Glutamatergic neuron (in vitro differentiated cells): Measurements from ENCODE around the gene PAPPA2. TPM values are rescaled to one million over a fixed set of nuclear protein-coding genes. Genes with fewer than 3 reads are reported as not detected.

ENCODE experiments used
- DNase-seq: peaks from one replicate; pipeline ENCODE4 v3.0.0; 2022
- H3K27ac Mint-ChIP-seq: one replicate; pipeline ENCODE4 v1.8.0; 2020; ENCODE audit warnings: mild to moderate bottlenecking, mixed read lengths, inconsistent platforms; ENCODE audit not compliant: unreplicated experiment
- H3K27me3 Mint-ChIP-seq: one replicate; pipeline ENCODE4 v1.8.0; 2020; ENCODE audit warnings: mild to moderate bottlenecking, moderate library complexity, mixed read lengths, inconsistent platforms; ENCODE audit not compliant: unreplicated experiment
- H3K36me3 Mint-ChIP-seq: one replicate; pipeline ENCODE4 v1.8.0; 2020; ENCODE audit warnings: mild to moderate bottlenecking, mixed read lengths, inconsistent platforms; ENCODE audit not compliant: unreplicated experiment
- H3K4me1 Mint-ChIP-seq: one replicate; pipeline ENCODE4 v1.8.0; 2020; ENCODE audit warnings: mild to moderate bottlenecking, low read depth, mixed read lengths, inconsistent platforms; ENCODE audit not compliant: unreplicated experiment
- H3K4me3 Mint-ChIP-seq: one replicate; pipeline ENCODE4 v1.8.0; 2020; ENCODE audit warnings: mild to moderate bottlenecking, mixed read lengths, inconsistent platforms; ENCODE audit not compliant: unreplicated experiment
- H3K9me3 Mint-ChIP-seq: one replicate; pipeline ENCODE4 v1.8.0; 2020; ENCODE audit warnings: mild to moderate bottlenecking, moderate library complexity, mixed read lengths, inconsistent platforms; ENCODE audit not compliant: unreplicated experiment
- total RNA-seq: library from RNA; stranded (reverse); fragmentation: NEBNext Ultra II Directional; extraction: Animal tissue kit (Norgen Biotek cat#: 25700); gene quantifications from one replicate; pipeline ENCODE4 v1.2.1, GENCODE V29; 2021; ENCODE audit not compliant: unreplicated experiment
- TF ChIP-seq, protein P1 (sequence below): fragments of 200-600 bp; sonication (generic); IDR thresholded peaks from one replicate; pipeline ENCODE4 v1.5.0; 2021; ENCODE audit not compliant: partially characterized antibody, unreplicated experiment

Gene PAPPA2
- total RNA-seq, 1 donor from 2014 or later = 2.3 TPM

DNA sequence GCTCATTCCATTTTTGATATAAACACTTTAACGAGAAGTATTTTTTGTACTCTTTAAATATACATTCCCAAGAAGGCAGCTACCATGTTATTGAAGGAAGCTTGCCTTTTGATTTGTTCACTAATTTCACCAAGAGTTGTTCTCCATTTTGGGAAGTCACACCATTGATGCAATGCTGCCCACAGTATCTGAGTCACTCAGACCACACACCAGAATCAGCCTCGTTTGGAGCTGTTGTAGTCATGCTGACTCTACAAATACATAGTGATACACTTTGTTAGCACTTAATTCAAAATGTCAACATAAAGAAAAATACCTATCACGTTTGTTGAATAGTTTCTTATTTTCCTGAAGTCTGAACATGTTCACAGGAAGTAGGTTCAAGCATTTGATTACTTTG, 78.7 kb downstream of the PAPPA2 start:
- TF ChIP-seq, protein P1, sequence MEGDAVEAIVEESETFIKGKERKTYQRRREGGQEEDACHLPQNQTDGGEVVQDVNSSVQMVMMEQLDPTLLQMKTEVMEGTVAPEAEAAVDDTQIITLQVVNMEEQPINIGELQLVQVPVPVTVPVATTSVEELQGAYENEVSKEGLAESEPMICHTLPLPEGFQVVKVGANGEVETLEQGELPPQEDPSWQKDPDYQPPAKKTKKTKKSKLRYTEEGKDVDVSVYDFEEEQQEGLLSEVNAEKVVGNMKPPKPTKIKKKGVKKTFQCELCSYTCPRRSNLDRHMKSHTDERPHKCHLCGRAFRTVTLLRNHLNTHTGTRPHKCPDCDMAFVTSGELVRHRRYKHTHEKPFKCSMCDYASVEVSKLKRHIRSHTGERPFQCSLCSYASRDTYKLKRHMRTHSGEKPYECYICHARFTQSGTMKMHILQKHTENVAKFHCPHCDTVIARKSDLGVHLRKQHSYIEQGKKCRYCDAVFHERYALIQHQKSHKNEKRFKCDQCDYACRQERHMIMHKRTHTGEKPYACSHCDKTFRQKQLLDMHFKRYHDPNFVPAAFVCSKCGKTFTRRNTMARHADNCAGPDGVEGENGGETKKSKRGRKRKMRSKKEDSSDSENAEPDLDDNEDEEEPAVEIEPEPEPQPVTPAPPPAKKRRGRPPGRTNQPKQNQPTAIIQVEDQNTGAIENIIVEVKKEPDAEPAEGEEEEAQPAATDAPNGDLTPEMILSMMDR = no peak
- no peaks in the 10 kb centered on the region for H3K4me1 Mint-ChIP-seq

DNA sequence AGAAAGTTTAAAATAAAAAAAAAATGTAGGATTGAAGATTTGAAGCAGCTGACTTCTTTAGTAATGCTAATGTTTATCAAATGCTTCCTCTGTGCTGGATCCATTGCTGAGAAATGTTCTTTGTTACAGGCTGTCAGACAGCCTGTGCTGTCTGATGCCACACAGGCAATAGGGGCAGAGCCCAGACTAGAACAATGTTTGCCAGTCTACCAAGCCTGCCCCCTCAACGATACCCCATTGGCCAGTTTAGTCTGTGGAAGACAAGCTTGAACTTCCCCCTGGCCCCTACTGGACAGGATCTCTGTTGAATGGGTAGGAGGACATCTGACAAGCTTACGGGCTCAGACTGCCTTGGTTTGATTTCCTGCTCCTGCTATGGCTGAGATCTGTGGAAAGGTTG, 79.4 kb downstream of the PAPPA2 start:
- Mint-ChIP-seq H3K36me3 (no peaks in the 10 kb centered on the region), H3K27ac (no peak overlapping the region), H3K4me1 (no peaks in the 10 kb centered on the region), H3K4me3 (no peak overlapping the region), H3K9me3 (no peaks in the 10 kb centered on the region), H3K27me3 (peaks cover 2% of the 10 kb centered on the region)
- DNase-seq = no peak
- TF ChIP-seq, protein P1 = no peak

More for the DNA sequence above, 78.7 kb downstream of the PAPPA2 start:
- no peak for DNase-seq
- H3K27ac Mint-ChIP-seq = no peak overlapping the region
- no peaks in the 10 kb centered on the region for H3K9me3 Mint-ChIP-seq
- peaks cover 2% of the 10 kb centered on the region for H3K27me3 Mint-ChIP-seq
- H3K4me3 Mint-ChIP-seq = no peak overlapping the region
- no peaks in the 10 kb centered on the region for H3K36me3 Mint-ChIP-seq

DNA sequence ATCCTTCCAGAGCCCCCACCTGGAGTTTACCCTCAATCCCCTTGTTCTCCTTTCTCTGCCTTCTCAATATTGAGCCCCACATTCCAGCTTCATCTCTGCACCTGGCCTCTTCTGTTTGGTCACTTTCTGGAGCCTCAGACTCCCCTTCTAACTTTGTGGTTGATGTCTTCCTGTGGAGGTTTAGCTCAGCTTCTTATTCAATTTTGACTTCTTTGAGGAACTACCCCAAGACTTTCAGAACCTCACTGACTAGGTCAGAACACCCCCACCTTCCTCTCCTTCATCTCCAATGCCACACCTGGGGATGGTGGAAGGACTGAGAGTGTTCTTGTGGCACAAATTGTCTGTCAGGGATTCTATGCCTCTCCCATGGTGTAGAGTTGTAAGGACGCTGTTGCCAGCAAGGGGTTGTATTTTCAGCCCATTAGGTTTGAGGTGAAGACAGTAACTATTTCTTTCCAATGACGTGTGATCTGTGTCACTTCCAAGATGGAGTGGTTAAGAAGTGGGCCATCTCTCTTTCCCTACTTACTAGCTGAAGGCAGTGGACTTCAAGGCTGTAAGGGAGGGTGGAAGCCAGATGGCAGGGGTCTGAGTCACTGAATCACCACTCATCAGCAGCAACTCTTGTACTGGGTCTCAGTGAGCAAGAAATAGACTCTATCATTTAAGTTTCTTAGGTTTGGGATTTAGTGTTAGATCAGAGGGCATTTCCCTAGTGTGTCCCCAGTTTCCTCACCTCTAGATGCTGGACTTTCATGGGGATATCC, 80.6 kb downstream of the PAPPA2 start:
- Mint-ChIP-seq H3K4me3 (no peak overlapping the region), H3K36me3 (no peaks in the 10 kb centered on the region), H3K27me3 (peaks cover 2% of the 10 kb centered on the region)

DNA sequence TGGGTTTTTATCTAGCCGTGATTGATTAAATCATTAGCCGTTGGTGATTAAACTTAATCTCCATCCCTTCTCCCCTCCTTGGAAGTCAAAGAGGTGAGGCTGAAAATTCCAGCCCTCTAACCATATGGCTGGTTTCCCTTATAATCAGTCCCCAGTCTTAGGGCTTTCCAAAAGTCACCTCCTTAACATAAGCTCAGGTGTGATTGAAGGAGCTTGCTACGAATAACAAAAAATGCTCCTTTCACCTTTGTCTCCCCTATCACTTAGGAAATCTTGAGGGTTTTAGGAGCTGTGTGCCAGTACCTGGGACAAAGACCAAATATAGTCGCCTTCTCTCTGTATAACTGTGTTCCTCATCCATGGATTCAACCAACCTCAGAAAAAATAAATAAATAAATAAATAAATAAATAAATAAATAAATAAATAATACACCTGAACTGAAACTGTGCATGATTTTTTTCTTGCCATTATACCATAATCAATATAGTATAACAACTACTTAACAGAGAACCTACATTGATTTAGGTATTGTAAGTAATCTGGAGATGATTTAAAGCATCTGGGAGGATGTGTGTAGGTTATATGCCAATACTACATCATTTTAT, 82.2 kb downstream of the PAPPA2 start:
- H3K4me3 Mint-ChIP-seq = no peak overlapping the region
- no peak for DNase-seq

More for the DNA sequence above, 80.6 kb downstream of the PAPPA2 start:
- no peaks in the 10 kb centered on the region for H3K9me3 Mint-ChIP-seq
- TF ChIP-seq, protein P1 = no peak
- no peak for DNase-seq
- H3K27ac Mint-ChIP-seq = no peak overlapping the region
- no peaks in the 10 kb centered on the region for H3K4me1 Mint-ChIP-seq

More for the DNA sequence above, 82.2 kb downstream of the PAPPA2 start:
- Mint-ChIP-seq H3K36me3 (no peaks in the 10 kb centered on the region), H3K27ac (no peak overlapping the region), H3K27me3 (peaks cover 2% of the 10 kb centered on the region), H3K4me1 (no peaks in the 10 kb centered on the region), H3K9me3 (no peaks in the 10 kb centered on the region)
- TF ChIP-seq, protein P1 = no peak
